ENCODE data around the gene MYO5C.

MYO5C gene

GRCh38 chr15:52164631-52165265, 130.9 kb downstream of the MYO5C start:
- no peak for DNase-seq

GRCh38 chr15:52163321-52164190, 132.0 kb downstream of the MYO5C start:
- DNase-seq, result no peak

GRCh38 chr15:52162876-52163275, 132.7 kb downstream of the MYO5C start:
- DNase-seq, result no peak

GRCh38 chr15:52162260-52162659, 133.3 kb downstream of the MYO5C start:
- no peak for DNase-seq

GRCh38 chr15:52161406-52161966, 134.1 kb downstream of the MYO5C start:
- no peak for DNase-seq

GRCh38 chr15:52159645-52160044, 136.0 kb downstream of the MYO5C start:
- DNase-seq, result no peak

GRCh38 chr15:52158084-52158765, 137.4 kb downstream of the MYO5C start:
- DNase-seq, result no peak

- DNase-seq, result no peak
Measured at GRCh38 chr15:52155878-52156277, 139.7 kb downstream of the MYO5C start.

- DNase-seq, result no peak
Measured at GRCh38 chr15:52154896-52155865, 140.4 kb downstream of the MYO5C start.

GRCh38 chr15:52153900-52154895, 141.4 kb downstream of the MYO5C start:
- DNase-seq, result no peak

GRCh38 chr15:52151353-52151752, 144.3 kb downstream of the MYO5C start:
- no peak for DNase-seq

- DNase-seq, result no peak
Measured at GRCh38 chr15:52150871-52151270, 144.7 kb downstream of the MYO5C start.

GRCh38 chr15:52150043-52150825, 145.4 kb downstream of the MYO5C start:
- no peak for DNase-seq

- DNase-seq, result no peak
Measured at GRCh38 chr15:52148403-52148802, 147.2 kb downstream of the MYO5C start.

- no peak for DNase-seq
Measured at GRCh38 chr15:52146776-52147175, 148.8 kb downstream of the MYO5C start.

- DNase-seq, result no peak
Measured at GRCh38 chr15:52146261-52146660, 149.3 kb downstream of the MYO5C start.

GRCh38 chr15:52144656-52145178, 150.9 kb downstream of the MYO5C start:
- DNase-seq, result no peak

GRCh38 chr15:52143873-52144272, 151.7 kb downstream of the MYO5C start:
- no peak for DNase-seq
